ENCODE data around the gene KRTAP4-8.
"Not testable (repeated sequence)": the region's sequence is repeated elsewhere in the genome, so short reads cannot be mapped to it uniquely, and the experiment has no call there.

KRTAP4-8 gene

DNA sequence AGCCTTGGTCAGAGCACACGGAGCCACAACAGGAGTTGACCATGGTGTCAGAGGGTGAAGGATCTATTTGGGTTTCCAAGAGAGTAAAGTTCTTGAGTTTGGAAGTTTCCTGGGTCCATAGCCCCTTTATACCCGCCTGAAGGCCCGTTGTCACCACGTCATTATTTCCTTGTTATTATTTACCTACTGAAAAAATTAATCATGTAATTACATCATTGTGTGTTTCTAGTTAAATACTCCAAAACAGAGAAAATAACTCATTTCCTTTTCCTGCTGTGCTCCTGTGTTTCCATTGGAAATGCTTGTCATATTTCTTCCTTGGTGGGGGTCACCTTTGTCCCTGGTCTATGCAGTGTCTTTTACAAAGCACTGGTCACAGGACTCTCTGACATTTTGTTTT, at the start of gene KRTAP4-8:
KRTAP4-8 (minus strand) TSS at position 101 of the 400 bp plus-strand sequence; CDS start at position 43, 58 bp downstream.
- DNase-seq = no peak

DNA sequence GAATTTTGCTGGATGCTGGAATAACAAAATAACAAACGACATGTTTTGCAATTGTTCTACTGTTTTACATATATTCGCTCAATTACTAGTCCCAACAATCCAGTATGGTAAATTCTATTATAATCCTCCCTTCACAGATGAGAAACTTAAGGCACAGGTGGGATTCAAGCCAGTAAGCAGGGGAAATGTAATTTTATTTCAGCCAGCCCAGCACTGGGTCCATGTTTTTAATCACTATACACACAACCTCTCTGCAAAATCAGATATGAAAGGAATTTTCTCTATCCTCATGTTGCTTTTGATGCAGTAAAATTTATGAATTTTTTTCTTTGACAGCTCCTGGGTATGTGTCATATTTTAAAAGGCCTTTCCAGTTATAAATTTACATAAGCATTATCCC, 47.3 kb upstream of the KRTAP4-8 start:
- no peak for DNase-seq

DNA sequence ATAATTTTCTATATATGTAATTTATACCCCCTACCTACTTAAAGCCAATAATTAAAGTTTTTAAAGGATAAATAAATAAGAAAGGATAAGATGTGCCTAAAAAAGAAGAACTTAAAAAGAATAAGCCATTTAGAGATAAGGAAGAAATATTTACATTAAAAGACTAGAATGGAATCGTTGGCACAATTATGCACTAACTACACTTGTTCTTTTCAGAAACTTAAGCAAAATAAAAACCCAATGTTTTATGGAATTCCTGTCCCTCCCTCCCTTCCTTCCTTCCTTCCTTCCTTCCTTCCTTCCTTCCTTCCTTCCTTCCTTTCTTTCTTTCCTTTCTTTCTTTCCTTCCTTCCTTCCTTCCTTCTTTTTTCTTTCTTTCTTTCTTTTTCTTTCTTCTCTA, 46.9 kb upstream of the KRTAP4-8 start:
- DNase-seq = no peak

DNA sequence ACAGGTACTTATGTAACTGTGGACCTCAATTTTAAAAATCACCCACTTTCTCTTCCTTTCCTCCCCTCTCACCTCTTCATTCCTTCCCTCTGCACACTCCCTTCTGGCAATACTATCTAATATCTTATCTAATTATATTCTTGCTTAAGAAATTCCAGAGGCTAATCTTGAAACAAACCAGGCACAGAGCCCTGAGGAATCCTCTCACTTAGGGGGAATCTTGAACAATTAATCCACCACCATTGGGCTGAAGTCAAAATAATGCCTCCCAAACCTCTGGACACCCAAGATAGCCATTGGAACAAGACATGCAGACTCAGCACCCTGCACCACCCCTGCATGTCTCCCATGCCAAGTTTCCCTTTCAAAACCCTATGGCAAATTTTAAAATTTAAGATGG, 43.4 kb upstream of the KRTAP4-8 start:
- DNase-seq = no peak

DNA sequence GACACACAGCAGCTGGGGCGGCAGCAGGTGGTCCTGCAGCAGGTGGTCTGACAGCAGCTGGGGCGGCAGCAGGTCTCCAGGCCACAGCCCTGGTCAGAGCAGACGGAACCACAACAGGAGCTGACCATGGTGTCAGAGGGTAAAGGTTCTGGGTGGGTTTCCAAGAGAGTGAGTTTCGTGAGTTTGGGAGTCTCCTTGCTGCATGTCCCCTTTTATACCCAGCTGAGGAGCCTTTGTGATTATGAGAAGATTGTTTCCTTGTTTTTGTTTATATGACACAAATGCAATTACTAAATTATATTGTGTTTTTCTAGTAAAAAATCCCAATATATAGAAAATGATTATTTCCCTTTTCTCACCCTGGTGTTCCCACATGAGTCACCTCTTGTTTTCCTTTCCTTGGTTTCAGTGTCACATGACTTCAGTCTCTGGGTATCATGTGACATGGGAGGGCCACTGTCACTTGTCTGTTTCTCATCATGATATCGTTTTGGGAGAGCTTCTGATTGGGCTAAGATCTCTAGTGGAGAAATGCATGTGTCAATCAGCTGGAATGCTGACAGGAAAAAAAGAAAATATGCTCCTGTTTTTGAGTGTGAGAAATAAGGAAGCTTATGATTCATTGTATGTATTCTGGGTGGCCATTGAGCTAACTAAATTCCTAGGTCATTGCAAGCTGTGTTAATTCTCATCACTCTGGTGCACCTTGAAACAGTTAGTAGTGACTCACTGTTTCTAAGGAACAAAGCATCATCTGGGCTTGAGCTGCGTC, 42.6 kb upstream of the KRTAP4-8 start, which contains the start of gene KRTAP4-6:
KRTAP4-6 (minus strand) TSS at position 185 of the 772 bp plus-strand sequence; CDS start at position 128, 57 bp downstream.
- DNase-seq = no peak

DNA sequence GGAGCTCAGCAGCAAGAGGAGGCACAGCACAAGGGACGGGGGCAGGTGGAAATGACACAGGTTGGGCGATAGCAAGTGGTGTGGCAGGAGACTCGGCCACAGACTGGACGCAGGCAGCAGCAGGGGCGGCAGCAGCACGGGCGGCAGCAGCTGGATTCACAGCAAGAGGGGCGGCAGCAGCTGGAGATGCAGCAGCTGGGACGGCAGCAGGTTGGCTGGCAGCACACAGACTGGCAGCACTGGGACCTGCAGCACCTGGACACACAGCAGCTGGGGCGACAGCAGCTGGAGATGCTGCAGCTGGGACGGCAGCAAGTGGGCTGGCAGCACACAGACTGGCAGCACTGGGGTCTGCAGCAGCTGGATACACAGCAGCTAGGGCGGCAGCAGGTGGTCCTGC, 41.9 kb upstream of the KRTAP4-8 start:
- not testable (repeated sequence) for DNase-seq

DNA sequence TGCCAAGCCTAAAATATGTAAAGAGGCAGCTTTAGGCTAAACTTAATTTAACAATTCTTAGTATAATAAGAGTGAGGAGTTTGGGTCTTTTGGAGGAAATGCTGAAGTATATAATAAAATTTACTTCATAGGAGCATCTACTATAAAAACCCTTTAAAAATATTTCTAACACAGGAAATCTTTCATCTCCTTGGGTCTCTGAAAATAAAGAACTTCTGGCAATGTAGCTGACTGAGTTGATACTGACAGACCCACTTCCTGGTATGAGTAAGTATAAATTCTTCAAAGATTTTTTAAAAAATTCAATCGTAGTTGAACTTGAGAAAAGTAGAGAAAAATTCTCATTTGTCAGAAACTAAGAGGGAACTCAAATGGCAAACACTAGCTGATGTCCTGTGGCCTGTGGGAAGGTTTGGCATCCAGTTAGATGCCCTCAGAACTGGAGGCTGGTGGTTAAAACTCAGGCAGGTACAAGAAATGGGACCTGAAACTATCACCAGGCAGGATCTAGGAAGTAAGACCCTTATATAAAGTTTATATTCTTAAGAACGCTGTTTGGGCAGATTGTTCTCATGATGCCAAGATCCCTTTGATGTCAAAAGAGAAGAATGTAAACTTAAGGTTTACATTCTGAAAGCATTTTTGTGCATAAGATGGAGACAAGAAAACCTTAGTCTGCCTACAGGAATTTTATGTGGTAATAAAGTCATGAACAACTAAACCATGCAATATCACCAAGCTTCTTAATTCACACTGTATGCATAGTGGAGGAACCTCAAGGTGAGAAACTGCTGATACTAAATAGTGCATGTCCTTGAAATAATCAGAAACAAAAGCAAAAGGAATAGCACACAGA, 36.2 kb upstream of the KRTAP4-8 start:
- DNase-seq = no peak

DNA sequence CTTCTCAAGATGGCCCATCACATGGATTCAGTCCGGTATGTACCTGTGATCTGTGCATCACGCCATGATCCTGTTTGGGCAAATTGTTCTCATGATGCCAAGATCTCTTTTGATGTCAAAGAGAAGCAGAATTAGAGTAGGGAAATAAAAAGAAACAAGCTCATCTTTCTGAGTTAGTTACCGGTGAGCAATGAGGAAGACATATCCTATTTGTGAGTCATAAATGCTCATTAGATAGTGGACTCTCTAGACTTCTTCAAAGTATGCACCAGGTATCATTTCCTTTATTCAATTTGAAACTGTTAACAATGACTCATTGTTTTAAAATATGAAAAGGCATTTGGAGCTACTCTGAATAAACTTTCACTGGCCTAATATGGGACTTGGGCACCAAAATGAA, 34.0 kb upstream of the KRTAP4-8 start:
- no peak for DNase-seq

DNA sequence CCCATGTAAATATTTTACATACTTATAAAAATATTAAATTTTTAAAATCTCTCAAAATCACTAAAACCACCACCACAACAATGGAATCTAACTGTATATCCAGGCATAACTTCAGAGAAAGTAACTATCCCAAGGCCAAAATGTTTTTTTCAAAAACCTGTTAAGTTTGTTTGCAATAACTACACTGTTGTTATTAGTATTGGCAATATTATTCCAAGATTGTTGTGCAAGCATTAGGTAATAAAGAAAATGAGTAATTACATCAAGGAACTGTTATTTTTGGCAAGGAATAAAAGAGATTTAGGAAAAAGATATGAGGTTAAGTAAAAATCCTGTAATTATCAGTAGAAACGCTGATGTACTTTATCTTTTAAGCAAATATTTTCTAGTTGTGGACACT, 29.4 kb upstream of the KRTAP4-8 start:
- DNase-seq = no peak

DNA sequence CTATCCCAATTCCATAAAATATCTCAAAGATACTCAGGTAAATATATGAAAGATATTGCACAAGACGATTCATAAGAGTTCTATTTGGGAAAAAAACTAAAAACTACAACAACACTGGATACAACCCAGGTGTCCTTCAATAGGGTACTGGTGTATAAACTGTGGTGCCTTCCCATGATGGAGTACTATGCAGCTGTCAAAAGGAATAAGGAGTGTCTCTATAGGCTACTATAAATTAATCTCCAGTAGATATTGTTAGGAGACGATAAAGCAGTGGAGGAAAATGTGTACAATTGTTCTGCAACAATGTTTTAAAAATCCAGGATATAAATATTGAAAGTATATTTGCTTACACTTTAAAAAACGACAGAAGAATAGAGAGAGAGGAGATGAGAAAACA, 28.5 kb upstream of the KRTAP4-8 start:
- DNase-seq = no peak

DNA sequence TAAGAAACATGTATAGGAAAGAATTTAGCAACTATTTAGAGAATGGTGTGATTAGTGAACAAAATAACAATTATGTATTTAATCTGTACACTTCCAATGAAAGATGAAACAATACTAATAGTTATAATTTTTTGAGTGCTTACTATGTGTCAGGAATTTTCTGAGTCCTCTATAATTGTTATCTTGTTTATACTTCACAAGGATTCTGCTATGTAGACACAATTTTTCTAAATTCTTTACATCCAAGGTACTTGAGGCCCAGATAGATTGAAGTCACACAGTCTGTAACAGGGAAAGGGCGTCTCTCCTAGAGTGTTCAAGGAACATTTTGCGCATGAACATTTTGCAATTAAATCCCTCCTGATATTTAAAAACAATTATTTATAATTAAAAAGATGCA, 27.1 kb upstream of the KRTAP4-8 start:
- DNase-seq = no peak

DNA sequence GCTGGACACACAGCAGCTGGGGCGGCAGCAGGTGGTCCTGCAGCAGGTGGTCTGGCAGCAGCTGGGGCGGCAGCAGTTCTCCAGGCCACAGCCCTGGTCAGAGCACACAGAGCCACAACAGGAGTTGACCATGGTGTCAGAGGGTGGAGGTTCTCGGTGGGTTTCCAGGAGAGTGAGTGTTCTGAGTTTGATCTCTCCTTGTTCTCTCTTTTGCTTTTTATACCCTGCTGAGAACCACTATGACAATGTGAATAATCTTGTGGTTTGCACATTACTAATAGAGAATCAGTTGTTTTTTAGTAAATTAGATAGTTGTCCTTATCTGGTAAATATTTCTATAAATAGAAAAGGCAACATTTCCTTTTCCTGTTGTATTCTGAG, 26.0 kb upstream of the KRTAP4-8 start, which contains the start of gene KRTAP4-12:
KRTAP4-12 (minus strand) TSS at position 192 of the 381 bp plus-strand sequence; CDS start at position 132, 60 bp downstream.
- not testable (repeated sequence) for DNase-seq

DNA sequence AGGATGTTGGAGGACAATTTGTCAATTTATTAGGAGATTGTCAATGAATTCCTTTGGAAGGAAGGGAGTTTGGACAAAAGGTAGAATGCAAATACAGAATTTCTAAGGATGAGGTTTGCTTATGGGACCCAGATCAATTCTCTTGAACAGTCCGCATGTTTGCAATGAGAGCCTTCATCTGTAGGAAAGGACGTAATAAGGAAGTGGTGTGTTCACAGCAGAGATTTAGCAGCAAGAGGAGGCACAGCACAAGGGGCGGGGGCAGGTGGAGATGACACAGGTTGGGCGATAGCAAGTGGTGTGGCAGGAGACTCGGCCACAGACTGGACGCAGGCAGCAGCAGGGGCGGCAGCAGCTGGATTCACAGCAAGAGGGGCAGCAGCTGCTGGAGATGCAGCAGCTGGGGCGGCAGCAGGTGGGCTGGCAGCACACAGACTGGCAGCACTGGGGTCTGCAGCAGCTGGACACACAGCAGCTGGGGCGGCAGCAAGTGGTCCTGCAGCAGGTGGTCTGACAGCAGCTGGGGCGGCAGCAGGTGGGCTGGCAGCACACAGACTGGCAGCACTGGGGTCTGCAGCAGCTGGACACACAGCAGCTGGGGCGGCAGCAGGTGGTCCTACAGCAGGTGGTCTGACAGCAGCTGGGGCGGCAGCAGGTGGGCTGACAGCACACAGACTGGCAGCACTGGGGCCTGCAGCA, 25.5 kb upstream of the KRTAP4-8 start:
- DNase-seq = peak in 1 of 2 donors; percentile 4

DNA sequence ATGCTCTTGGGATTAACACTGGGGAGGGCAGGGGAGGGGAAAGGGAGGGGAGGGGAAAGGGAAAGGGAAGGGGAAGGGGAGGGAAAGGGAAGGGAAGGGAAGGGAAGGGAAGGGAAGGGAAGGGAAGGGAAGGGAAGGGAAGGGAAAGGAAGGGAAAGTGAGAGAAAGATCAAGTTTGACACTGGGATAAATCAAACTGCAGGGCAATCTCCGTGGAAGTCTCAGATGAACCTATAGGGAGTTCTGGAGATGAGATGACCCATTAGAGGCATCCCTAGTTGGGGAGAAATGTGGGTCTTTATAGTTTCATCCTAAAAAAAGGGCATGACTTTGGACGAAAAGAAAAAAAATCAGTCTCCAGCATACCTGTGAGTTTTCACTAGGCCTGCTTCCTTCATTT, 23.8 kb upstream of the KRTAP4-8 start:
- no peak for DNase-seq

DNA sequence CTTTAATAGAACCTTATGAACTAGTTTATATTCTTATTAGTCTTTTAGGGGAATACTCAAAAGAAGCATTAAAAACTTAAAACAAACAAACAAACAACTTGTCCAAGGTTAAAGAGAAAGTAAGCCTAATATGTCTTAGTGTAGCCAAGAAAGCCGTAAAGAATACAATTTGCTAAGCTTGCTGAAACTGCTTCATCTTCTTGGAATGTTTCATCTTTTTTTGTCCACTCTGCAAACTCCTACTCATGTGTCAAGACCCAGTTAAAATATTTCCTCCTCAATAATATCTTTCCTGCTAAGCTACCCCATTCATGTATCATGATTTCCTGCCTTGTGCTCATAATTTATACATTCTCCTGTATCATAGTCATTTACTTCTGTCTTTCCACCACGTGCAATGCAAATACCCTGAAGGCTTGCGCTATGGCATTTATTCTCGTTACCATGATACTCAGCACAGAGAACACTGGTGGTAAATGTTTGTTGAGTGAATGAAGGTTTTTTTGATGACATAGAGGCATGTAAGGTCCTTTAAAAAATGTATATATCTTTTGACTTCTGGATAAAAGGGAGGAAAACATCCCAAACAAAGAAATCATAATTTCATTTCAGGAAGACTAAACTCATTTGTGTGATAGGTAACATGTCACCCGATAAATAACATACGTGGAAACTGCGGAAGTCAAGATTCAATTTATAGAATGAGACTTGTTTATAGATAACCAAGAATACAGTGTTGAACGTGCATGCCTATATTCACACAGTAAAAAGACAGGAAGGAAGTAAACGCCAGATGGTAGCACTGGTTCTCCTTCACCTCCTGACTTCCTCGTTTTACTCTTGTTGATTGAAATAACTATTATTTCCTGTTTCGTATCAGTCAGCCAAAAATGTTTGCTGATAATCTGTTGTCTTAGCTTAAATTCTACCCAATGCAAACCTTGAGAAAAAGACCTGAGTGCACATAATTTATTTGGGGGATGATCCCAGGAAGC, 22.1 kb upstream of the KRTAP4-8 start:
- peak; percentile 26 to 34 for DNase-seq

DNA sequence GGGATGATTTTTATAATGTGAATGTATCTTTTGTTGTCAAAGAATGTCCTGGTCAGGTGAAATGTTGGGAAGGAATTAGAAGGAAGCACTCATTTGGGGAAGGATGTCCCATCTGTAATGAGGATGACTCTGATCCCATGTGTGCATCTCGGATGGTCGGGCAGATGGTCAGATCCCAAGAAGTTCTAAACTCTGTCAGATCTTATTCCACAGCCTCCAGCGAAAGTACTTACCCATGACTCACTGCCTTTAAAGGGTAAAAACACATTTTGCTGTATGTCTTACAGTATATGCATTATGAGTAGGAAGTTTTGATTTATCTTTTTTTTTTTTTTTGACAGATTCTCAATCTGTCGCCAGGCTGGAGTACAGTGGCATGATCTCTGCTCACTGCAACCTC, 20.8 kb upstream of the KRTAP4-8 start:
- DNase-seq = no peak

DNA sequence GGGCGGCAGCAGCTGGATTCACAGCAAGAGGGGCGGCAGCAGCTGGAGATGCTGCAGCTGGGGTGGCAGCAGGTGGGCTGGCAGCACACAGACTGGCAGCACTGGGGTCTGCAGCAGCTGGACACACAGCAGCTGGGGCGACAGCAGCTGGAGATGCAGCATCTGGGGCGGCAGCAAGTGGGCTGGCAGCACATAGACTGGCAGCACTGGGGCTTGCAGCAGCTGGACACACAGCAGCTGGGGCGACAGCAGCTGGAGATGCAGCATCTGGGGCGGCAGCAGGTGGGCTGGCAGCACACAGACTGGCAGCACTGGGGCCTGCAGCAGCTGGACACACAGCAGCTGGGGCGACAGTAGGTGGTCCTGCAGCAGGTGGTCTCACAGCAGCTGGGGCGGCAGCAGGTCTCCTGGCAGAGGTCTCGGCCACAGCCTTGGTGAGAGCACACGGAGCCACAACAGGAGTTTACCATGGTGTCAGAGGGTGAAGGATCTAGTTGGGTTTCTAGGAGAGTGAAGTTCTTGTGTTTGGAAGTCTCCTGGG, 20.0 kb upstream of the KRTAP4-8 start, which contains the start of gene KRTAP4-11:
KRTAP4-11 (minus strand) TSS at position 528 of the 541 bp plus-strand sequence; CDS start at position 470, 58 bp downstream.
- DNase-seq = not testable (repeated sequence)

DNA sequence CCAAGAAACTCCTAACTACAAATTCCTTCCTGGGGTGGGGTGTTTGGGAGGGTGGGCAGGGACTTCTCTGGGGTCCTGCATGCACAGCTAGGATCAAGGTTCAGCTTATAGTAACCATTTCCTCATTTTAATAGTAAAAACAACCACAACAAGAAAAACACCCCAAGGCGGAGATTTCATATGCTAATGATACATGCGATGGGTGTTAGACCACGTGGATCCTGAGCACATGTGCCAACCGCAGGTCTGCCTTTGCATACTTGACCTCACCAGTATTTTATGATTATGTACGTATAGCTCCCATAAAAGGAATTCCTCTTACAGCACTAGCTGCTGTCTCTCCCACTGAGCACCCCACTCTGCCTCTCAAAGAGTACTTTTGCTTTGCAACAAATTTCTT, 18.4 kb upstream of the KRTAP4-8 start:
- DNase-seq = peak in 1 of 2 donors; percentile 43

DNA sequence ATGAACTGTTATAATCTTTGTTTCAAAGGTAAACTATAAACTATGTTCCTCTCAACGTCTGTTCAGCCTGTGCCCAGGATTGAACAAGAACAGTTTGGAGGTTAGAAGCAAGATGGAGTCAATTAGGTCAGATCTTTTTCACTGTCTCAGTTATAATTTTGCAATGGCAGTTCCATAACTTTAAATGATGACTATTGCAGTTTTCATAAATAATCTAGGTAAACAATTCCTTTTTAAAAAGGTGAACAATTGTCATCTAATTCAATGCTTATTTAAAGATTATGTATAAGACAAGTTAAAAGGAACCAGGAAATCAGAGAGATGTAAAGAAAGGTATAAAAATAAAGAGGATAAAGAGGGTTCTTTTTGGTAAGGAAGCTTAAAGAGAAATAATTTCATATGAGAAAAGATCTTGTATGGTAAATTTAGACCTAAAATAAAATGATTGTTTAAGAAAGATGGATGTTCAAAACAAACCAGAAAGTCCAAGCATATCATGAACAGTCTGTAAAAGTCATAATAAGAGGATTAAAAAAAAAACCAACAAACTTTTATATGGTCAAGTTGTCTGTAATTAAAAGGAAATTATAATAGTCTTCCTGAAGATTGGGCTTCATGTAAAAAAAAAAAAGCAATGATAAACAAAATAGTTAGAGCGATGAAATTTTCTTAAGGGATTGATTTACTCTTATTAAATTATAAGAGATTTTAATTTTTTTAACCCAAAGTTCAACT, 13.4 kb upstream of the KRTAP4-8 start:
- no peak for DNase-seq

DNA sequence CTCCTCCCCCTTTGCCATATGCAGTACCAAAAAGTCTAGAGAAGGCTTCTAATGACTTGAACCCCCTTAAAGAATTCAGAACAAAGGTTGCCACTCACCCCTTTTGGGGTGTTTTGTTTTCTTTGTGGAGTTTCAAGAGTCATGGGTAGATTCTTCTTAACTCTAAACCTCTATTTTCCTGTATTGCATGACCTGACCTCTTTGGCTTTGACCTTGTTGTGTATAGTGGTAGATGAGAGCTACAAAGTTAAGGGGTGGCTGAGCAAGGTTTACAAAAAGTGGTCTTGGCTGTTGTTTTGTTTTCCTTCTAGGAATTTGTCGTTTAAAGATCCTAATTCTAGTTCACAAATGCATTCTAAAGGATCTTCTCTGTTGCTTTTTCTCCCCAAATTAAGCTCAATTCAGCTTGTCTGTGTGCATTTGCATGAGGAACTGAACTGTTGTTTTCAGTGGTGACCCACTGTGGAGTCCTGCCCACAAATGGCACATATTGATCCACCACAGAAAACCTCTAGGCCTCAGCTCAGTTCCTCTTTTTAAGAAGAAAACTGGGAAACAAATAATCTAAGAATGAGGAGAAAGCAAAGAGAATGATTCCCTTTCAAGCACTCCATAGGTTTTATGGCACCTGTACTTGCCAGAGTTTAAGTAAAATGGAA, 10.9 kb upstream of the KRTAP4-8 start:
- DNase-seq = not testable (repeated sequence)

Measured in CD4-positive, alpha-beta T cell treated with Interleukin-4 for 1 hour (primary cell).